ENCODE measurements around the gene TMCC3. TPM values are rescaled to one million over a fixed set of nuclear protein-coding genes. Genes with fewer than 3 reads are reported as not detected.

TMCC3 gene
- total and polyA plus RNA-seq, 2 of the 13 experiments (the other 11 are each of a cell fraction or from before 2014, with no cell fraction given) = not detected

GRCh38 chr12:94565683-94566082 lies 84.7 kb downstream of the TMCC3 start (continued):
- TF ChIP-seq ATRX (CRISPR knock-in tag; IDR thresholded peaks at IDR 0.05; ENCODE audit: borderline replicate concordance) = no peak

GRCh38 chr12:94563286-94563685 lies 87.1 kb downstream of the TMCC3 start:
- H3K4me2 ChIP-seq (ENCODE audit: low read depth, low read length) = no peak overlapping the region
- H2AFZ ChIP-seq (ENCODE audit: low read length) = no peak overlapping the region
- no peaks in the 10 kb centered on the region for H3K9me3 ChIP-seq (ENCODE audit: low read length)
- peaks cover 2 to 3% of the 10 kb centered on the region in 2 experiments; a peak in 2 of 5 replicates for H3K27me3 ChIP-seq (ENCODE audit: control insufficient read depth in 1 of 2, insufficient read depth in 2 of 2, low read length in 2 of 2)
- FAIRE-seq = no peak
- no peak for ATAC-seq
- H4K20me1 ChIP-seq (ENCODE audit: insufficient read depth, low read length) = no peaks in the 10 kb centered on the region
- H3K36me3 ChIP-seq (replicated peaks in 1 of 2; ENCODE audit: control insufficient read depth in 1 of 2, insufficient read depth in 2 of 2, low read length in 2 of 2) = no peaks in the 10 kb centered on the region
- TF ChIP-seq SALL2 (CRISPR knock-in tag; IDR thresholded peaks at IDR 0.05) (no peak), RFX3 (CRISPR knock-in tag; IDR thresholded peaks at IDR 0.05) (no peak), ZNF12 (CRISPR knock-in tag; IDR thresholded peaks at IDR 0.05) (no peak), ZBTB2 (CRISPR knock-in tag; IDR thresholded peaks at IDR 0.05; ENCODE audit: low read depth) (no peak), ARID2 (CRISPR knock-in tag; IDR thresholded peaks at IDR 0.05; ENCODE audit: borderline replicate concordance) (no peak), ASH2L (IDR thresholded peaks at IDR 0.05; ENCODE audit: insufficient read length, low read depth, low read length) (no peak), ZNF557 (CRISPR knock-in tag; IDR thresholded peaks at IDR 0.05) (no peak), CREM (IDR thresholded peaks at IDR 0.05) (no peak), CREM (CRISPR knock-in tag; IDR thresholded peaks at IDR 0.05) (no peak)
- H3K27ac ChIP-seq (ENCODE audit: extremely low read length, insufficient read depth, low read length) = no peak overlapping the region
- H3K9ac ChIP-seq (ENCODE audit: insufficient read depth, low read depth, low read length) = no peak overlapping the region
- no TSS peak for BruUV-seq (replicated peaks)
- no peaks in the 10 kb centered on the region for H3K4me1 ChIP-seq (ENCODE audit: insufficient read depth, low read length)
- in situ Hi-C loops (cut with HindIII; ENCODE audit: extremely low pct_ligation_motif_present, low pct_unique_long_range_greater_than_20kb) (no loop called here), intact Hi-C loops (cut with micrococcal nuclease; ENCODE audit: unreplicated experiment) (no loop called here)
- no peak overlapping the region for H3K4me3 ChIP-seq (replicated peaks in 1 of 3; ENCODE audit: insufficient read depth in 1 of 3, low read depth in 2 of 3, low read length in 3 of 3)
- ChIA-PET POLR2A (no interaction called here), CTCF (ENCODE audit: low intra/inter-chr PET ratio, low total read pairs) (no interaction called here)
- H3K79me2 ChIP-seq (ENCODE audit: insufficient read depth, low read length) = no peaks in the 10 kb centered on the region
- DNase-seq (ENCODE audit: low spot score) = no peak
- 41% methylated on average over 5 of the region's 5 CpGs for WGBS (ENCODE audit: low lambda C conversion rate)
